ENCODE measurements around the gene BMAL1.

DNA sequence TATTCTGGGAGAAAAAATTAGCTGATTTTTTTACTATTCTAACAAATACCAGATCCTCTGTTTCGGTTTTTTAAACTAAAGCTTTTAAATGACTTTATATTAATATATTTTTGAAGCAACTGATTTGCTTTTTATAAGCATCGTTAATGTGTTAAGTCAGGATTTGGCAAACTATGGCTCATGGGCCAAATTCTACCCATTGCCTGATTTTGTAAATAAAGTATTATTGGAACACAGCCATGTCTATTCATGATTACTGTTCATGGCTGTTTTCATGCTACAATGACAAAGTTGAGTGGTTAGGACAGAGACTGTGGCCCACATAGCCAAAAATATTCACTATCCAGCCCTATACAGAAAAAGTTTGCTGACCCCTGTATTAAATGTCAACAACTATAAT lies 155.8 kb downstream of the BMAL1 start:
- TF ChIP-seq, protein P1, sequence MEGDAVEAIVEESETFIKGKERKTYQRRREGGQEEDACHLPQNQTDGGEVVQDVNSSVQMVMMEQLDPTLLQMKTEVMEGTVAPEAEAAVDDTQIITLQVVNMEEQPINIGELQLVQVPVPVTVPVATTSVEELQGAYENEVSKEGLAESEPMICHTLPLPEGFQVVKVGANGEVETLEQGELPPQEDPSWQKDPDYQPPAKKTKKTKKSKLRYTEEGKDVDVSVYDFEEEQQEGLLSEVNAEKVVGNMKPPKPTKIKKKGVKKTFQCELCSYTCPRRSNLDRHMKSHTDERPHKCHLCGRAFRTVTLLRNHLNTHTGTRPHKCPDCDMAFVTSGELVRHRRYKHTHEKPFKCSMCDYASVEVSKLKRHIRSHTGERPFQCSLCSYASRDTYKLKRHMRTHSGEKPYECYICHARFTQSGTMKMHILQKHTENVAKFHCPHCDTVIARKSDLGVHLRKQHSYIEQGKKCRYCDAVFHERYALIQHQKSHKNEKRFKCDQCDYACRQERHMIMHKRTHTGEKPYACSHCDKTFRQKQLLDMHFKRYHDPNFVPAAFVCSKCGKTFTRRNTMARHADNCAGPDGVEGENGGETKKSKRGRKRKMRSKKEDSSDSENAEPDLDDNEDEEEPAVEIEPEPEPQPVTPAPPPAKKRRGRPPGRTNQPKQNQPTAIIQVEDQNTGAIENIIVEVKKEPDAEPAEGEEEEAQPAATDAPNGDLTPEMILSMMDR (IDR thresholded peaks at IDR 0.05; ENCODE audit: borderline replicate concordance, extremely low read depth, low read length, poor library complexity, severe bottlenecking) = no peak
- TF ChIP-seq EZH2 (IDR thresholded peaks at IDR 0.05; ENCODE audit: borderline replicate concordance, low read depth, low read length, severe bottlenecking) = no peak

Data from DND-41 (cell line).